Fibroblast of lung (primary cell): ENCODE results near the gene FBXW11. TPM values are rescaled to one million over a fixed set of nuclear protein-coding genes. Genes with fewer than 3 reads are reported as not detected.

ENCODE experiments used
- DNase-seq, 2 donors: peaks; one replicate each; pipeline versions ENCODE4 v3.0.0 to v3.0.0-alpha.2; 2010; ENCODE audit warnings: low read depth in 2 of 2
- H2AFZ ChIP-seq: 2 replicates; pipeline ENCODE4 v1.5.1; 2012; ENCODE audit warnings: low read length, control low read depth, inconsistent platforms
- H3K27ac ChIP-seq: 2 replicates; pipeline ENCODE4 v1.5.1; 2011; ENCODE audit warnings: low read length, control low read depth; ENCODE audit not compliant: insufficient read depth
- H3K27me3 ChIP-seq: 2 replicates; pipeline ENCODE4 v1.5.1; 2011; ENCODE audit warnings: mild to moderate bottlenecking, low read length; ENCODE audit not compliant: control insufficient read depth, insufficient read depth
- H3K36me3 ChIP-seq: 2 replicates; pipeline ENCODE4 v1.5.1; 2011; ENCODE audit warnings: low read length; ENCODE audit not compliant: control insufficient read depth, insufficient read depth
- H3K4me1 ChIP-seq: 2 replicates; pipeline ENCODE4 v1.5.1; 2011; ENCODE audit warnings: low read length; ENCODE audit not compliant: control insufficient read depth, insufficient read depth; ENCODE audit errors: extremely low read depth
- H3K4me2 ChIP-seq: 2 replicates; pipeline ENCODE4 v1.5.1; 2011; ENCODE audit warnings: low read length, control low read depth; ENCODE audit not compliant: insufficient read depth; ENCODE audit errors: extremely low read depth
- H3K4me3 ChIP-seq, 4 experiments: fragments of 200-600 bp in 1 of 4; sonication (generic) in 1 of 4; replicated peaks in 1 of 4; 2 replicates each; pipeline ENCODE4 v1.5.1; 2011 to 2016; ENCODE audit warnings: low read length in 4 of 4, low read depth in 3 of 4, mild to moderate bottlenecking in 3 of 4, control low read depth in 2 of 4, inconsistent platforms in 1 of 4, mixed read lengths in 1 of 4; ENCODE audit not compliant: insufficient read depth in 1 of 4; ENCODE audit errors: control extremely low read depth in 1 of 4
- H3K79me2 ChIP-seq: 2 replicates; pipeline ENCODE4 v1.5.1; 2012; ENCODE audit warnings: mild to moderate bottlenecking, low read length, inconsistent platforms; ENCODE audit not compliant: control insufficient read depth, insufficient read depth
- H3K9ac ChIP-seq: 2 replicates; pipeline ENCODE4 v1.5.1; 2011; ENCODE audit warnings: mild to moderate bottlenecking, low read length, control low read depth; ENCODE audit not compliant: insufficient read depth
- H3K9me3 ChIP-seq: 2 replicates; pipeline ENCODE4 v1.5.1; 2012; ENCODE audit warnings: low read depth, low read length; ENCODE audit not compliant: control insufficient read depth, insufficient read depth
- H4K20me1 ChIP-seq: 2 replicates; pipeline ENCODE4 v1.5.1; 2011; ENCODE audit warnings: low read length; ENCODE audit not compliant: control insufficient read depth, insufficient read depth; ENCODE audit errors: extremely low read depth
- EZH2 ChIP-seq: IDR thresholded peaks from 2 replicates; pipeline ENCODE4 v1.5.1; 2012; ENCODE audit warnings: low read length, control low read depth, mild to moderate bottlenecking; ENCODE audit errors: missing control alignments
- polyA plus RNA-seq, 2 donors: library from polyadenylated mRNA; depleted of rRNA in 1 of 2; stranded (reverse) in 1 of 2; unstranded in 1 of 2; fragments of >200 nt; gene quantifications; 2 replicates each; pipeline ENCODE4 v1.2.1, GENCODE V29; 2011 to 2012; ENCODE audit warnings: missing spikeins in 1 of 2
- total RNA-seq: library from RNA; depleted of rRNA; stranded (reverse); fragments of >200 nt; gene quantifications from 2 replicates; pipeline ENCODE4 v1.2.1, GENCODE V29; 2014
- TF ChIP-seq, protein P1 (sequence below), 2 donors: IDR thresholded peaks in 1 of 2; conservative IDR thresholded peaks in 1 of 2; 1 replicate in 1 of 2; 2 replicates in 1 of 2; pipeline ENCODE4 v1.5.1; 2011 to 2012; ENCODE audit warnings: low read length in 2 of 2, control low read depth in 1 of 2, inconsistent platforms in 1 of 2, low read depth in 1 of 2, mild to moderate bottlenecking in 1 of 2

Gene FBXW11
- total and polyA plus RNA-seq, 2 donors (not counting 1 experiment from before 2014, with no cell fraction given), result 52.6 to 113 TPM

DNA sequence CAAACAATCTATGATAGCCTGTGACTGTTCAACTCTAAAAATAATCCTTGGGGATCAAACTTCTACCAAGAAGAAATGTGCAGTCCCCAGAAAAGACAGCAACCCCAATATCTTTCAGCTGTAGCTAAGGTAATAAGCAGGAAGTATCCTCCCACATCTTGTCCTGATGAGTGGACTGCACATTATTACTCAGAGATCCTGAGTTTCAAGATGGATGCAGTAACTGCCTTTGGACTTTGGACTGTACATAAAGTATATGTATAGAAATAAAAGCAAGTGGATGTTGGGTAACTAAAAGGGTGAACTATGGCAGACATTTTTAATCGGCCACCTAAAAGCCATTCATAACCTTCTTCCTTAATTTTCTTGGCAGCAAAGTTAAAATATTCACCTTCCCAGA lies 175.8 kb downstream of the FBXW11 start:
- Histone ChIP-seq H3K27me3 (peaks cover 2% of the 10 kb centered on the region), H3K4me1 (no peaks in the 10 kb centered on the region), H3K79me2 (no peaks in the 10 kb centered on the region), H3K9ac (no peak overlapping the region), H3K36me3 (no peaks in the 10 kb centered on the region), H4K20me1 (no peaks in the 10 kb centered on the region), H3K9me3 (no peaks in the 10 kb centered on the region), H3K27ac (no peak overlapping the region), H3K4me3 (no peak overlapping the region), H3K4me2 (no peak overlapping the region), H2AFZ (no peak overlapping the region)
- TF ChIP-seq EZH2, result no peak
- TF ChIP-seq, protein P1, sequence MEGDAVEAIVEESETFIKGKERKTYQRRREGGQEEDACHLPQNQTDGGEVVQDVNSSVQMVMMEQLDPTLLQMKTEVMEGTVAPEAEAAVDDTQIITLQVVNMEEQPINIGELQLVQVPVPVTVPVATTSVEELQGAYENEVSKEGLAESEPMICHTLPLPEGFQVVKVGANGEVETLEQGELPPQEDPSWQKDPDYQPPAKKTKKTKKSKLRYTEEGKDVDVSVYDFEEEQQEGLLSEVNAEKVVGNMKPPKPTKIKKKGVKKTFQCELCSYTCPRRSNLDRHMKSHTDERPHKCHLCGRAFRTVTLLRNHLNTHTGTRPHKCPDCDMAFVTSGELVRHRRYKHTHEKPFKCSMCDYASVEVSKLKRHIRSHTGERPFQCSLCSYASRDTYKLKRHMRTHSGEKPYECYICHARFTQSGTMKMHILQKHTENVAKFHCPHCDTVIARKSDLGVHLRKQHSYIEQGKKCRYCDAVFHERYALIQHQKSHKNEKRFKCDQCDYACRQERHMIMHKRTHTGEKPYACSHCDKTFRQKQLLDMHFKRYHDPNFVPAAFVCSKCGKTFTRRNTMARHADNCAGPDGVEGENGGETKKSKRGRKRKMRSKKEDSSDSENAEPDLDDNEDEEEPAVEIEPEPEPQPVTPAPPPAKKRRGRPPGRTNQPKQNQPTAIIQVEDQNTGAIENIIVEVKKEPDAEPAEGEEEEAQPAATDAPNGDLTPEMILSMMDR (conservative IDR thresholded peaks at IDR 0.05 in 1 of 2, IDR thresholded peaks at IDR 0.05 in 1 of 2; ENCODE audit: low read depth in 1 of 2, low read length in 2 of 2), result no peak
- no peak for DNase-seq

GRCh38 chr5:171827162-171827561 lies 179.3 kb downstream of the FBXW11 start:
- no peak overlapping the region for H3K4me2 ChIP-seq
- no peaks in the 10 kb centered on the region for H3K9me3 ChIP-seq
- H3K4me3 ChIP-seq, result no peak overlapping the region
- peaks cover 5% of the 10 kb centered on the region for H3K27me3 ChIP-seq
- DNase-seq, result no peak
- no peaks in the 10 kb centered on the region for H3K4me1 ChIP-seq
- H3K27ac ChIP-seq, result no peak overlapping the region
- no peaks in the 10 kb centered on the region for H3K36me3 ChIP-seq
- H3K79me2 ChIP-seq, result no peaks in the 10 kb centered on the region
- H3K9ac ChIP-seq, result no peak overlapping the region
- H2AFZ ChIP-seq, result no peak overlapping the region
- no peaks in the 10 kb centered on the region for H4K20me1 ChIP-seq
- TF ChIP-seq, protein P1 (conservative IDR thresholded peaks at IDR 0.05 in 1 of 2, IDR thresholded peaks at IDR 0.05 in 1 of 2; ENCODE audit: low read depth in 1 of 2, low read length in 2 of 2), result no peak
- TF ChIP-seq EZH2, result no peak

- no peak overlapping the region for H3K4me2 ChIP-seq
- no peak overlapping the region for H3K9ac ChIP-seq
- H3K9me3 ChIP-seq, result no peaks in the 10 kb centered on the region
- H3K79me2 ChIP-seq, result no peaks in the 10 kb centered on the region
- no peak overlapping the region for H3K27ac ChIP-seq
- H4K20me1 ChIP-seq, result no peaks in the 10 kb centered on the region
- no peak overlapping the region for H3K4me3 ChIP-seq
- peaks cover 5% of the 10 kb centered on the region for H3K27me3 ChIP-seq
- no peaks in the 10 kb centered on the region for H3K4me1 ChIP-seq
- peak; percentile 2 to 52 for DNase-seq
- TF ChIP-seq EZH2, result no peak
- TF ChIP-seq, protein P1 (conservative IDR thresholded peaks at IDR 0.05 in 1 of 2, IDR thresholded peaks at IDR 0.05 in 1 of 2; ENCODE audit: low read depth in 1 of 2, low read length in 2 of 2), result no peak
- no peak overlapping the region for H2AFZ ChIP-seq
- no peaks in the 10 kb centered on the region for H3K36me3 ChIP-seq
Observed at GRCh38 chr5:171826132-171826531, 180.3 kb downstream of the FBXW11 start.
